ENCODE results near the gene RFXANK. TPM values are rescaled to one million over a fixed set of nuclear protein-coding genes. Genes with fewer than 3 reads are reported as not detected.
A peak's percentile ranks its signal among the peaks of the same experiment; 100 is the strongest.

Gene RFXANK
- total RNA-seq, 1 donor from 2014 or later, result 96.9 TPM

- DNase-seq (no peak), ATAC-seq (ENCODE audit: low read depth) (no peak)
- Mint-ChIP-seq H3K9me3 (no peaks in the 10 kb centered on the region), H3K27ac (peak overlapping the region; percentile 86), H3K4me1 (peaks cover 27% of the 10 kb centered on the region), H3K4me3 (peak overlapping the region; percentile 94), H3K36me3 (ENCODE audit: low read depth) (peaks cover 41% of the 10 kb centered on the region), H3K27me3 (peaks cover 2% of the 10 kb centered on the region)
- intact Hi-C loops (cut with micrococcal nuclease), result no loop called here
- TF ChIP-seq CTCF (IDR thresholded peaks at IDR 0.05), result no peak
- CTCF ChIA-PET, result interaction anchor here (1.0 kb wide), 1 partner anchor 288 kb away, joined by 5 read pairs; no protein-coding TSS in a partner anchor
- POLR2A ChIA-PET, result interaction anchor here (0.6 to 3.6 kb wide), 5 partner anchors 9 to 314 kb away, joined by 4 to 69 read pairs (median 5); partner anchors contain the start of genes BORCS8, NDUFA13, RFXANK and TSSK6
These were observed 9.9 kb downstream of the RFXANK start for GRCh38 chr19:19201697-19202630.

DNA sequence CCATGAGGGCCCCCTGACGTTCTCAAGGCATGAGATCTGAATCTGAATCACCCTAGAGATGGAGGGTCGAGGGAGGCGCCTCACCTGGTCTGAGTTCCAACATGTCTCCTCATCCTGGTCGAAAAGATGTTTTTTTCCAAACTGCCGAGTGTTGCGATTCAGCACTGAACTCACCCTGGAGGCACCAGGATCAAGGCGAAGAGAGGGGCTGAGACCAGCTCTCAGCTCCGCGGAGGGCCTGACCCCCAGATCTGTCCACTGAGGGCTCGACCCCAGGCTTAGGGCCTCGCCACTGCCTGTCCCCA, 10.6 kb downstream of the RFXANK start:
- intact Hi-C loops (cut with micrococcal nuclease), result loop anchor here (1.0 kb wide), 3 partner anchors 10 to 118 kb away; partner anchors contain the start of genes BORCS8, MAU2, RFXANK and SUGP1
- TF ChIP-seq CTCF (IDR thresholded peaks at IDR 0.05), result no peak
- peaks cover 4% of the 10 kb centered on the region for H3K9me3 Mint-ChIP-seq
- H3K4me1 Mint-ChIP-seq, result peaks cover 34% of the 10 kb centered on the region
- ChIA-PET POLR2A (interaction anchor here (0.7 to 3.6 kb wide), 8 partner anchors 10 to 313 kb away, joined by 3 to 69 read pairs (median 4); partner anchors contain the start of genes BORCS8, MEF2B, NDUFA13 and RFXANK), CTCF (interaction anchor here (1.4 kb wide), 1 partner anchor 29 kb away, joined by 4 read pairs; no protein-coding TSS in a partner anchor)
- peak overlapping the region; percentile 86 for H3K27ac Mint-ChIP-seq
- peak overlapping the region; percentile 94 for H3K4me3 Mint-ChIP-seq
- no peak for DNase-seq
- peaks cover 36% of the 10 kb centered on the region for H3K36me3 Mint-ChIP-seq (ENCODE audit: low read depth)
- ATAC-seq (ENCODE audit: low read depth), result no peak
- H3K27me3 Mint-ChIP-seq, result peaks cover 2% of the 10 kb centered on the region

GRCh38 chr19:19203012-19203856, 11.2 kb downstream of the RFXANK start, which contains the start of gene NR2C2AP:
Gene NR2C2AP (minus strand): TSS chr19:19203414. CDS start chr19:19203060, 354 bp downstream.
- Mint-ChIP-seq H3K36me3 (ENCODE audit: low read depth) (peaks cover 30% of the 10 kb centered on the region), H3K27ac (peak within 1 kb of the TSS; percentile 86), H3K9me3 (peaks cover 6% of the 10 kb centered on the region), H3K4me3 (peak within 1 kb of the TSS; percentile 94), H3K4me1 (peaks cover 37% of the 10 kb centered on the region), H3K27me3 (peaks cover 2% of the 10 kb centered on the region)
- ATAC-seq (ENCODE audit: low read depth) (peak; percentile 92), DNase-seq (peak; percentile 87)
- POLR2A ChIA-PET, result interaction anchor here (0.6 to 3.6 kb wide), 11 partner anchors 10 to 465 kb away, joined by 3 to 69 read pairs (median 5); partner anchors contain the start of genes BORCS8, MEF2B, NDUFA13 and RFXANK
- CTCF ChIA-PET, result interaction anchor here (1.4 kb wide), 1 partner anchor 29 kb away, joined by 4 read pairs; no protein-coding TSS in a partner anchor
- intact Hi-C loops (cut with micrococcal nuclease), result loop anchor here (1.0 kb wide), 3 partner anchors 11 to 117 kb away; partner anchors contain the start of genes BORCS8, MAU2, RFXANK and SUGP1
- no peak for TF ChIP-seq CTCF (IDR thresholded peaks at IDR 0.05)

DNA sequence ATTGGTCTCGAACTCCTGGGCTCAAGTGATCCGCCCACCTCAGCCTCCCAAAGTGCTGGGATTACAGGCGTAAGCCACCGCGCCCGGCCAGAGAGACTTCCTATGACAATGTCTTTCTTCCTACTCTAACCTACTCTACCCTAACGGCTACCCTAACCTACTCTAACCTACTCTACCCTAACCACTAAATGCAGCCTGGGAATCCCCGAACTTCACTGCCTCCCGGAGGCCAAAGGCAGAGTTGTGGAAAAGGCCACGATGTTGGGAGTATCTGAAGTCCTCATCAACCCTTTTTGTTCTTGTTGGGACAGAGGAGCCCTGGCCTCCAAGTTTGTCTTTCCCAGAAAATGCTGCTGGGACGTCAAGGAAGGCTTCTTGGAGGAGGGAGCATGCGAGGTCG, 12.1 kb downstream of the RFXANK start:
- Mint-ChIP-seq H3K4me3 (peak overlapping the region; percentile 94), H3K9me3 (peaks cover 6% of the 10 kb centered on the region), H3K27me3 (peaks cover 5% of the 10 kb centered on the region), H3K4me1 (peaks cover 37% of the 10 kb centered on the region), H3K36me3 (ENCODE audit: low read depth) (peaks cover 24% of the 10 kb centered on the region), H3K27ac (no peak overlapping the region)
- intact Hi-C loops (cut with micrococcal nuclease), result no loop called here
- ChIA-PET POLR2A (interaction anchor here (0.6 to 3.6 kb wide), 3 partner anchors 11 to 160 kb away, joined by 4 to 69 read pairs (median 9); partner anchors contain the start of genes BORCS8 and RFXANK), CTCF (interaction anchor here (1.4 kb wide), 1 partner anchor 30 kb away, joined by 4 read pairs; no protein-coding TSS in a partner anchor)
- ATAC-seq (ENCODE audit: low read depth) (no peak), DNase-seq (no peak)
- no peak for TF ChIP-seq CTCF (IDR thresholded peaks at IDR 0.05)
